ENCODE data around the gene OR2T8.

- TF ChIP-seq CTCF (IDR thresholded peaks at IDR 0.05) (no peak), POLR2A (IDR thresholded peaks at IDR 0.05) (no peak), POLR2AphosphoS5 (IDR thresholded peaks at IDR 0.05) (no peak)
These were observed 13.9 kb downstream of the OR2T8 start for GRCh38 chr1:247933989-247934388.
